ENCODE data around the gene KCNAB1. TPM values are rescaled to one million over a fixed set of nuclear protein-coding genes. Genes with fewer than 3 reads are reported as not detected.

The KCNAB1 gene
- total and polyA plus RNA-seq, 10 of the 15 experiments (the other 5 are each of a cell fraction or from before 2014, with no cell fraction given): 0.11 to 0.69 (median 0.43) TPM; not detected in 6

GRCh38 chr3:156469456-156469855 lies 349.1 kb downstream of the KCNAB1 start:
- H2AFZ ChIP-seq (ENCODE audit: control insufficient read depth, low read depth, low read length): no peak overlapping the region
- CTCF ChIA-PET: interaction anchor here (0.7 to 6.1 kb wide), 3 partner anchors 15 to 39 kb away, joined by 3 to 25 read pairs (median 5); no protein-coding TSS in a partner anchor
- H3K9ac ChIP-seq (ENCODE audit: control insufficient read depth, insufficient read depth, low read length): no peak overlapping the region
- H3K27me3 ChIP-seq (replicated peaks in 1 of 2; ENCODE audit: control insufficient read depth in 2 of 2, insufficient read depth in 2 of 2, low read length in 1 of 2): no peaks in the 10 kb centered on the region; a peak in 1 of 4 replicates
- H3K4me1 ChIP-seq (ENCODE audit: control insufficient read depth, insufficient read depth, low read length): no peaks in the 10 kb centered on the region
- RAD21 ChIA-PET (ENCODE audit: unreplicated experiment): interaction anchor here (0.5 to 1.5 kb wide), 3 partner anchors 35 to 663 kb away, joined by 3 to 4 read pairs (median 3); no protein-coding TSS in a partner anchor
- in situ Hi-C loops (cut with MboI) (no loop called here), intact Hi-C loops (cut with micrococcal nuclease; ENCODE audit: unreplicated experiment) (no loop called here)
- no peaks in the 10 kb centered on the region for H3K79me2 ChIP-seq (ENCODE audit: control insufficient read depth, insufficient read depth, low read length)
- H3K9me3 ChIP-seq (replicated peaks; ENCODE audit: control insufficient read depth, insufficient read depth, low read length): no peaks in the 10 kb centered on the region
- no peak for DNase-seq (ENCODE audit: low read depth, low spot score)
- no peak for FAIRE-seq
- H3K4me3 ChIP-seq: no peak overlapping the region
- POLR2A ChIA-PET: interaction anchor here (0.6 kb wide), 1 partner anchor 34 kb away, joined by 6 read pairs; no protein-coding TSS in a partner anchor
- H3K27ac ChIP-seq (ENCODE audit: control insufficient read depth, insufficient read depth): no peak overlapping the region
- no peaks in the 10 kb centered on the region for H3K36me3 ChIP-seq (ENCODE audit: control insufficient read depth in 2 of 2, insufficient read depth in 2 of 2, low read length in 1 of 2)
- ATAC-seq: no peak
- no peaks in the 10 kb centered on the region for H4K20me1 ChIP-seq (ENCODE audit: control insufficient read depth, insufficient read depth)
- SMC1A ChIA-PET (ENCODE audit: uncharacterized antibody, unreplicated experiment): interaction anchor here (0.9 to 2.0 kb wide), 4 partner anchors 22 to 49 kb away, joined by 3 to 4 read pairs (median 4); no protein-coding TSS in a partner anchor
- no peak overlapping the region for H3K4me2 ChIP-seq (ENCODE audit: control insufficient read depth, insufficient read depth)
- no peak for TF ChIP-seq TCF3 (IDR thresholded peaks at IDR 0.05; ENCODE audit: borderline replicate concordance, insufficient read depth, low read depth, low read length)
- TF ChIP-seq EGR1 (IDR thresholded peaks at IDR 0.05; ENCODE audit: borderline replicate concordance in 1 of 2, low read depth in 2 of 2, low read length in 2 of 2): no peak
- TF ChIP-seq POU2F2 (IDR thresholded peaks at IDR 0.05; ENCODE audit: borderline replicate concordance, low read depth, low read length): no peak
- TF ChIP-seq, protein P1, sequence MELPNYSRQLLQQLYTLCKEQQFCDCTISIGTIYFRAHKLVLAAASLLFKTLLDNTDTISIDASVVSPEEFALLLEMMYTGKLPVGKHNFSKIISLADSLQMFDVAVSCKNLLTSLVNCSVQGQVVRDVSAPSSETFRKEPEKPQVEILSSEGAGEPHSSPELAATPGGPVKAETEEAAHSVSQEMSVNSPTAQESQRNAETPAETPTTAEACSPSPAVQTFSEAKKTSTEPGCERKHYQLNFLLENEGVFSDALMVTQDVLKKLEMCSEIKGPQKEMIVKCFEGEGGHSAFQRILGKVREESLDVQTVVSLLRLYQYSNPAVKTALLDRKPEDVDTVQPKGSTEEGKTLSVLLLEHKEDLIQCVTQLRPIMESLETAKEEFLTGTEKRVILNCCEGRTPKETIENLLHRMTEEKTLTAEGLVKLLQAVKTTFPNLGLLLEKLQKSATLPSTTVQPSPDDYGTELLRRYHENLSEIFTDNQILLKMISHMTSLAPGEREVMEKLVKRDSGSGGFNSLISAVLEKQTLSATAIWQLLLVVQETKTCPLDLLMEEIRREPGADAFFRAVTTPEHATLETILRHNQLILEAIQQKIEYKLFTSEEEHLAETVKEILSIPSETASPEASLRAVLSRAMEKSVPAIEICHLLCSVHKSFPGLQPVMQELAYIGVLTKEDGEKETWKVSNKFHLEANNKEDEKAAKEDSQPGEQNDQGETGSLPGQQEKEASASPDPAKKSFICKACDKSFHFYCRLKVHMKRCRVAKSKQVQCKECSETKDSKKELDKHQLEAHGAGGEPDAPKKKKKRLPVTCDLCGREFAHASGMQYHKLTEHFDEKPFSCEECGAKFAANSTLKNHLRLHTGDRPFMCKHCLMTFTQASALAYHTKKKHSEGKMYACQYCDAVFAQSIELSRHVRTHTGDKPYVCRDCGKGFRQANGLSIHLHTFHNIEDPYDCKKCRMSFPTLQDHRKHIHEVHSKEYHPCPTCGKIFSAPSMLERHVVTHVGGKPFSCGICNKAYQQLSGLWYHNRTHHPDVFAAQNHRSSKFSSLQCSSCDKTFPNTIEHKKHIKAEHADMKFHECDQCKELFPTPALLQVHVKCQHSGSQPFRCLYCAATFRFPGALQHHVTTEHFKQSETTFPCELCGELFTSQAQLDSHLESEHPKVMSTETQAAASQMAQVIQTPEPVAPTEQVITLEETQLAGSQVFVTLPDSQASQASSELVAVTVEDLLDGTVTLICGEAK (IDR thresholded peaks at IDR 0.05; ENCODE audit: borderline replicate concordance): no peak
- no peak for TF ChIP-seq WRNIP1 (IDR thresholded peaks at IDR 0.05; ENCODE audit: borderline replicate concordance, low read depth, low read length)
- TF ChIP-seq EP300 (IDR thresholded peaks at IDR 0.05; ENCODE audit: borderline replicate concordance in 1 of 2, control insufficient read depth in 1 of 2, low read depth in 2 of 2, low read length in 2 of 2): no peak
- TF ChIP-seq NRF1 (conservative IDR thresholded peaks at IDR 0.05; ENCODE audit: low read depth, low read length): no peak
- TF ChIP-seq RAD51 (IDR thresholded peaks at IDR 0.05): no peak
- TF ChIP-seq, protein P2, sequence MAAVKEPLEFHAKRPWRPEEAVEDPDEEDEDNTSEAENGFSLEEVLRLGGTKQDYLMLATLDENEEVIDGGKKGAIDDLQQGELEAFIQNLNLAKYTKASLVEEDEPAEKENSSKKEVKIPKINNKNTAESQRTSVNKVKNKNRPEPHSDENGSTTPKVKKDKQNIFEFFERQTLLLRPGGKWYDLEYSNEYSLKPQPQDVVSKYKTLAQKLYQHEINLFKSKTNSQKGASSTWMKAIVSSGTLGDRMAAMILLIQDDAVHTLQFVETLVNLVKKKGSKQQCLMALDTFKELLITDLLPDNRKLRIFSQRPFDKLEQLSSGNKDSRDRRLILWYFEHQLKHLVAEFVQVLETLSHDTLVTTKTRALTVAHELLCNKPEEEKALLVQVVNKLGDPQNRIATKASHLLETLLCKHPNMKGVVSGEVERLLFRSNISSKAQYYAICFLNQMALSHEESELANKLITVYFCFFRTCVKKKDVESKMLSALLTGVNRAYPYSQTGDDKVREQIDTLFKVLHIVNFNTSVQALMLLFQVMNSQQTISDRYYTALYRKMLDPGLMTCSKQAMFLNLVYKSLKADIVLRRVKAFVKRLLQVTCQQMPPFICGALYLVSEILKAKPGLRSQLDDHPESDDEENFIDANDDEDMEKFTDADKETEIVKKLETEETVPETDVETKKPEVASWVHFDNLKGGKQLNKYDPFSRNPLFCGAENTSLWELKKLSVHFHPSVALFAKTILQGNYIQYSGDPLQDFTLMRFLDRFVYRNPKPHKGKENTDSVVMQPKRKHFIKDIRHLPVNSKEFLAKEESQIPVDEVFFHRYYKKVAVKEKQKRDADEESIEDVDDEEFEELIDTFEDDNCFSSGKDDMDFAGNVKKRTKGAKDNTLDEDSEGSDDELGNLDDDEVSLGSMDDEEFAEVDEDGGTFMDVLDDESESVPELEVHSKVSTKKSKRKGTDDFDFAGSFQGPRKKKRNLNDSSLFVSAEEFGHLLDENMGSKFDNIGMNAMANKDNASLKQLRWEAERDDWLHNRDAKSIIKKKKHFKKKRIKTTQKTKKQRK (IDR thresholded peaks at IDR 0.05; ENCODE audit: low read depth, low read length): no peak
- TF ChIP-seq GATAD2B (conservative IDR thresholded peaks at IDR 0.05; ENCODE audit: low read depth): no peak
- no peak for TF ChIP-seq YBX1 (IDR thresholded peaks at IDR 0.05)
- TF ChIP-seq JUND (IDR thresholded peaks at IDR 0.05; ENCODE audit: low read depth, low read length): no peak
- BruUV-seq (replicated peaks): no TSS peak
